ENCODE results near the gene MB21D2. TPM values are rescaled to one million over a fixed set of nuclear protein-coding genes. Genes with fewer than 3 reads are reported as not detected.

Gene MB21D2
- total and polyA plus RNA-seq, 2 experiments from 2014 or later: 8.1 to 35.9 TPM

GRCh38 chr3:192818126-192818525 lies 99.5 kb downstream of the MB21D2 start:
- peaks cover 58% of the 10 kb centered on the region for H3K4me1 Mint-ChIP-seq
- H3K79me2 ChIP-seq (replicated peaks; ENCODE audit: insufficient read depth): peaks cover 79% of the 10 kb centered on the region
- TF ChIP-seq EZH2 (IDR thresholded peaks at IDR 0.05; ENCODE audit: low read depth, unreplicated experiment) (no peak), POLR2AphosphoS5 (IDR thresholded peaks at IDR 0.05; ENCODE audit: low read depth) (no peak), EZH2phosphoT487 (IDR thresholded peaks at IDR 0.05; ENCODE audit: unreplicated experiment) (no peak), ZNF331 (CRISPR knock-in tag; IDR thresholded peaks at IDR 0.05; ENCODE audit: low read depth) (no peak), CREB1 (CRISPR knock-in tag; IDR thresholded peaks at IDR 0.05; ENCODE audit: low read depth) (no peak), JUNB (IDR thresholded peaks at IDR 0.05; ENCODE audit: unreplicated experiment) (no peak), NANOG (IDR thresholded peaks at IDR 0.05; ENCODE audit: borderline replicate concordance) (no peak), ZNF114 (CRISPR knock-in tag; IDR thresholded peaks at IDR 0.05) (no peak), STAT1 (IDR thresholded peaks at IDR 0.05; ENCODE audit: unreplicated experiment) (no peak)
- TF ChIP-seq, protein P1, sequence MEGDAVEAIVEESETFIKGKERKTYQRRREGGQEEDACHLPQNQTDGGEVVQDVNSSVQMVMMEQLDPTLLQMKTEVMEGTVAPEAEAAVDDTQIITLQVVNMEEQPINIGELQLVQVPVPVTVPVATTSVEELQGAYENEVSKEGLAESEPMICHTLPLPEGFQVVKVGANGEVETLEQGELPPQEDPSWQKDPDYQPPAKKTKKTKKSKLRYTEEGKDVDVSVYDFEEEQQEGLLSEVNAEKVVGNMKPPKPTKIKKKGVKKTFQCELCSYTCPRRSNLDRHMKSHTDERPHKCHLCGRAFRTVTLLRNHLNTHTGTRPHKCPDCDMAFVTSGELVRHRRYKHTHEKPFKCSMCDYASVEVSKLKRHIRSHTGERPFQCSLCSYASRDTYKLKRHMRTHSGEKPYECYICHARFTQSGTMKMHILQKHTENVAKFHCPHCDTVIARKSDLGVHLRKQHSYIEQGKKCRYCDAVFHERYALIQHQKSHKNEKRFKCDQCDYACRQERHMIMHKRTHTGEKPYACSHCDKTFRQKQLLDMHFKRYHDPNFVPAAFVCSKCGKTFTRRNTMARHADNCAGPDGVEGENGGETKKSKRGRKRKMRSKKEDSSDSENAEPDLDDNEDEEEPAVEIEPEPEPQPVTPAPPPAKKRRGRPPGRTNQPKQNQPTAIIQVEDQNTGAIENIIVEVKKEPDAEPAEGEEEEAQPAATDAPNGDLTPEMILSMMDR (conservative IDR thresholded peaks at IDR 0.05; ENCODE audit: low read depth in 2 of 2): no peak
- TF ChIP-seq, protein P2, sequence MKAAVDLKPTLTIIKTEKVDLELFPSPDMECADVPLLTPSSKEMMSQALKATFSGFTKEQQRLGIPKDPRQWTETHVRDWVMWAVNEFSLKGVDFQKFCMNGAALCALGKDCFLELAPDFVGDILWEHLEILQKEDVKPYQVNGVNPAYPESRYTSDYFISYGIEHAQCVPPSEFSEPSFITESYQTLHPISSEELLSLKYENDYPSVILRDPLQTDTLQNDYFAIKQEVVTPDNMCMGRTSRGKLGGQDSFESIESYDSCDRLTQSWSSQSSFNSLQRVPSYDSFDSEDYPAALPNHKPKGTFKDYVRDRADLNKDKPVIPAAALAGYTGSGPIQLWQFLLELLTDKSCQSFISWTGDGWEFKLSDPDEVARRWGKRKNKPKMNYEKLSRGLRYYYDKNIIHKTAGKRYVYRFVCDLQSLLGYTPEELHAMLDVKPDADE (IDR thresholded peaks at IDR 0.05): no peak
- TF ChIP-seq, protein P3, sequence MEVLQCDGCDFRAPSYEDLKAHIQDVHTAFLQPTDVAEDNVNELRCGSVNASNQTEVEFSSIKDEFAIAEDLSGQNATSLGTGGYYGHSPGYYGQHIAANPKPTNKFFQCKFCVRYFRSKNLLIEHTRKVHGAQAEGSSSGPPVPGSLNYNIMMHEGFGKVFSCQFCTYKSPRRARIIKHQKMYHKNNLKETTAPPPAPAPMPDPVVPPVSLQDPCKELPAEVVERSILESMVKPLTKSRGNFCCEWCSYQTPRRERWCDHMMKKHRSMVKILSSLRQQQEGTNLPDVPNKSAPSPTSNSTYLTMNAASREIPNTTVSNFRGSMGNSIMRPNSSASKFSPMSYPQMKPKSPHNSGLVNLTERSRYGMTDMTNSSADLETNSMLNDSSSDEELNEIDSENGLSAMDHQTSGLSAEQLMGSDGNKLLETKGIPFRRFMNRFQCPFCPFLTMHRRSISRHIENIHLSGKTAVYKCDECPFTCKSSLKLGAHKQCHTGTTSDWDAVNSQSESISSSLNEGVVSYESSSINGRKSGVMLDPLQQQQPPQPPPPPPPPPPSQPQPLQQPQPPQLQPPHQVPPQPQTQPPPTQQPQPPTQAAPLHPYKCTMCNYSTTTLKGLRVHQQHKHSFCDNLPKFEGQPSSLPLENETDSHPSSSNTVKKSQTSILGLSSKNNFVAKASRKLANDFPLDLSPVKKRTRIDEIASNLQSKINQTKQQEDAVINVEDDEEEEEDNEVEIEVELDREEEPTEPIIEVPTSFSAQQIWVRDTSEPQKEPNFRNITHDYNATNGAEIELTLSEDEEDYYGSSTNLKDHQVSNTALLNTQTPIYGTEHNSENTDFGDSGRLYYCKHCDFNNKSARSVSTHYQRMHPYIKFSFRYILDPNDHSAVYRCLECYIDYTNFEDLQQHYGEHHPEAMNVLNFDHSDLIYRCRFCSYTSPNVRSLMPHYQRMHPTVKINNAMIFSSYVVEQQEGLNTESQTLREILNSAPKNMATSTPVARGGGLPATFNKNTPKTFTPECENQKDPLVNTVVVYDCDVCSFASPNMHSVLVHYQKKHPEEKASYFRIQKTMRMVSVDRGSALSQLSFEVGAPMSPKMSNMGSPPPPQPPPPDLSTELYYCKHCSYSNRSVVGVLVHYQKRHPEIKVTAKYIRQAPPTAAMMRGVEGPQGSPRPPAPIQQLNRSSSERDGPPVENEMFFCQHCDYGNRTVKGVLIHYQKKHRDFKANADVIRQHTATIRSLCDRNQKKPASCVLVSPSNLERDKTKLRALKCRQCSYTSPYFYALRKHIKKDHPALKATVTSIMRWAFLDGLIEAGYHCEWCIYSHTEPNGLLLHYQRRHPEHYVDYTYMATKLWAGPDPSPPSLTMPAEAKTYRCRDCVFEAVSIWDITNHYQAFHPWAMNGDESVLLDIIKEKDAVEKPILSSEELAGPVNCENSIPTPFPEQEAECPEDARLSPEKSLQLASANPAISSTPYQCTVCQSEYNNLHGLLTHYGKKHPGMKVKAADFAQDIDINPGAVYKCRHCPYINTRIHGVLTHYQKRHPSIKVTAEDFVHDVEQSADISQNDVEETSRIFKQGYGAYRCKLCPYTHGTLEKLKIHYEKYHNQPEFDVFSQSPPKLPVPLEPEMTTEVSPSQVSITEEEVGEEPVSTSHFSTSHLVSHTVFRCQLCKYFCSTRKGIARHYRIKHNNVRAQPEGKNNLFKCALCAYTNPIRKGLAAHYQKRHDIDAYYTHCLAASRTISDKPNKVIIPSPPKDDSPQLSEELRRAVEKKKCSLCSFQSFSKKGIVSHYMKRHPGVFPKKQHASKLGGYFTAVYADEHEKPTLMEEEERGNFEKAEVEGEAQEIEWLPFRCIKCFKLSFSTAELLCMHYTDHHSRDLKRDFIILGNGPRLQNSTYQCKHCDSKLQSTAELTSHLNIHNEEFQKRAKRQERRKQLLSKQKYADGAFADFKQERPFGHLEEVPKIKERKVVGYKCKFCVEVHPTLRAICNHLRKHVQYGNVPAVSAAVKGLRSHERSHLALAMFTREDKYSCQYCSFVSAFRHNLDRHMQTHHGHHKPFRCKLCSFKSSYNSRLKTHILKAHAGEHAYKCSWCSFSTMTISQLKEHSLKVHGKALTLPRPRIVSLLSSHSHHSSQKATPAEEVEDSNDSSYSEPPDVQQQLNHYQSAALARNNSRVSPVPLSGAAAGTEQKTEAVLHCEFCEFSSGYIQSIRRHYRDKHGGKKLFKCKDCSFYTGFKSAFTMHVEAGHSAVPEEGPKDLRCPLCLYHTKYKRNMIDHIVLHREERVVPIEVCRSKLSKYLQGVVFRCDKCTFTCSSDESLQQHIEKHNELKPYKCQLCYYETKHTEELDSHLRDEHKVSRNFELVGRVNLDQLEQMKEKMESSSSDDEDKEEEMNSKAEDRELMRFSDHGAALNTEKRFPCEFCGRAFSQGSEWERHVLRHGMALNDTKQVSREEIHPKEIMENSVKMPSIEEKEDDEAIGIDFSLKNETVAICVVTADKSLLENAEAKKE (CRISPR knock-in tag; IDR thresholded peaks at IDR 0.05): no peak

More at GRCh38 chr3:192818126-192818525, 99.5 kb downstream of the MB21D2 start:
- no peaks in the 10 kb centered on the region for H3K27me3 ChIP-seq (ENCODE audit: insufficient read depth)
- H3K4me2 ChIP-seq: no peak overlapping the region
- ATAC-seq: no peak
- no peak overlapping the region for H2AFZ ChIP-seq
- no peak overlapping the region for H3K27ac ChIP-seq (ENCODE audit: low read depth)
- H3K36me3 Mint-ChIP-seq (ENCODE audit: low read depth): no peaks in the 10 kb centered on the region
- H3K4me3 Mint-ChIP-seq: no peak overlapping the region
- H3F3A ChIP-seq (replicated peaks; ENCODE audit: low read depth): no peaks in the 10 kb centered on the region
- H3K36me3 ChIP-seq (ENCODE audit: insufficient read depth): no peaks in the 10 kb centered on the region
- no peak overlapping the region for H3K4me3 ChIP-seq
- H3K4me1 ChIP-seq (ENCODE audit: insufficient read depth): peaks cover 34% of the 10 kb centered on the region
- H4K20me1 ChIP-seq (replicated peaks; ENCODE audit: insufficient read depth): peaks cover 7% of the 10 kb centered on the region; the same call in 1 of the 2 replicates
- no peaks in the 10 kb centered on the region for H3K27me3 Mint-ChIP-seq (ENCODE audit: insufficient read depth, low read depth, poor library complexity)
- no peak for DNase-seq (ENCODE audit: low spot score)
- H3K9me3 Mint-ChIP-seq: no peaks in the 10 kb centered on the region
- no peaks in the 10 kb centered on the region for H3K9me2 ChIP-seq (ENCODE audit: insufficient read depth)
- no peak overlapping the region for H3K27ac Mint-ChIP-seq

Data from GM23338 (cell line).